ENCODE results near the gene ACP4.
A peak's percentile ranks its signal among the peaks of the same experiment; 100 is the strongest.
"Not testable (repeated sequence)": the region's sequence is repeated elsewhere in the genome, so short reads cannot be mapped to it uniquely, and the experiment has no call there.

Gene ACP4

GRCh38 chr19:50777261-50777660 lies 13.0 kb upstream of the ACP4 start:
- DNase-seq, result no peak

- peak in 3 of 51 donors; percentile 20 to 30 (median 29) for DNase-seq
Measured at GRCh38 chr19:50777830-50778303, 12.3 kb upstream of the ACP4 start.

GRCh38 chr19:50778906-50779430 lies 11.2 kb upstream of the ACP4 start:
- DNase-seq, result no peak

- DNase-seq, result peak in 3 of 51 donors; percentile 0 to 26 (median 6)
Measured at GRCh38 chr19:50779504-50780457, 10.4 kb upstream of the ACP4 start.

- DNase-seq, result no peak
Measured at GRCh38 chr19:50780753-50781435, 9.3 kb upstream of the ACP4 start.

- not testable (repeated sequence) for DNase-seq
Measured at GRCh38 chr19:50783848-50784152, 6.4 kb upstream of the ACP4 start.

GRCh38 chr19:50784710-50785109 lies 5.5 kb upstream of the ACP4 start:
- DNase-seq, result no peak

- DNase-seq, result no peak
Measured at GRCh38 chr19:50785329-50785728, 4.9 kb upstream of the ACP4 start.

- DNase-seq, result no peak
Measured at GRCh38 chr19:50790922-50791467, 780 bp downstream of the ACP4 start.

GRCh38 chr19:50791594-50792271 lies 1.5 kb downstream of the ACP4 start:
- no peak for DNase-seq

GRCh38 chr19:50792272-50793250 lies 2.3 kb downstream of the ACP4 start:
- no peak for DNase-seq

GRCh38 chr19:50793558-50794065 lies 3.4 kb downstream of the ACP4 start:
- DNase-seq, result no peak

- no peak for DNase-seq
Measured at GRCh38 chr19:50794074-50794875, 4.1 kb downstream of the ACP4 start.

GRCh38 chr19:50794876-50795663 lies 4.9 kb downstream of the ACP4 start:
- DNase-seq, result no peak

GRCh38 chr19:50795664-50796073 lies 5.5 kb downstream of the ACP4 start:
- DNase-seq, result no peak

- DNase-seq, result no peak
Measured at GRCh38 chr19:50796128-50796633, 6.0 kb downstream of the ACP4 start.

GRCh38 chr19:50796634-50797428 lies 6.6 kb downstream of the ACP4 start:
- no peak for DNase-seq
